GM21360 (cell line): ENCODE measurements around the gene HNRNPDL.
"Not testable (repeated sequence)": the region's sequence is repeated elsewhere in the genome, so short reads cannot be mapped to it uniquely, and the experiment has no call there.

Experiments used
- ATAC-seq: cut with Tn5 transposase; IDR thresholded peaks from one replicate; pipeline ENCODE4 v1.9.1; 2021; ENCODE audit warnings: mild to moderate bottlenecking, moderate library complexity; ENCODE audit not compliant: unreplicated experiment

The HNRNPDL gene

GRCh38 chr4:82430193-82430963 lies at the start of gene HNRNPDL, which contains the start of gene ENOPH1:
Gene HNRNPDL, minus strand, starts transcription at chr4:82430462. Its CDS starts 772 bp downstream, at chr4:82429690.
Gene ENOPH1, plus strand, starts transcription at chr4:82430590. Its CDS starts 240 bp downstream, at chr4:82430830.
- peak; percentile 70 for ATAC-seq

GRCh38 chr4:82479562-82479961 lies 49.3 kb upstream of the HNRNPDL start:
- ATAC-seq = no peak

- not testable (repeated sequence) for ATAC-seq
These were observed 47.2 kb upstream of the HNRNPDL start for GRCh38 chr4:82477469-82477868.

- not testable (repeated sequence) for ATAC-seq
These were observed 45.7 kb upstream of the HNRNPDL start for GRCh38 chr4:82475931-82476330.

- ATAC-seq = no peak
These were observed 43.4 kb upstream of the HNRNPDL start for GRCh38 chr4:82473621-82474164.

GRCh38 chr4:82473080-82473479 lies 42.8 kb upstream of the HNRNPDL start:
- ATAC-seq = not testable (repeated sequence)

GRCh38 chr4:82469791-82470345 lies 39.6 kb upstream of the HNRNPDL start:
- ATAC-seq = no peak

- ATAC-seq = no peak
These were observed 37.2 kb upstream of the HNRNPDL start for GRCh38 chr4:82467471-82467870.

GRCh38 chr4:82463221-82463620 lies 33.0 kb upstream of the HNRNPDL start:
- no peak for ATAC-seq

GRCh38 chr4:82462415-82462831 lies 32.2 kb upstream of the HNRNPDL start:
- peak; percentile 71 for ATAC-seq

GRCh38 chr4:82461710-82462109 lies 31.4 kb upstream of the HNRNPDL start:
- ATAC-seq = no peak

- no peak for ATAC-seq
These were observed 28.5 kb upstream of the HNRNPDL start for GRCh38 chr4:82458729-82459128.

- ATAC-seq = no peak
These were observed 27.0 kb upstream of the HNRNPDL start for GRCh38 chr4:82457266-82457665.

GRCh38 chr4:82452026-82452425 lies 21.8 kb upstream of the HNRNPDL start:
- ATAC-seq = no peak

GRCh38 chr4:82450966-82451755 lies 20.9 kb upstream of the HNRNPDL start:
- no peak for ATAC-seq

GRCh38 chr4:82447886-82448285 lies 17.6 kb upstream of the HNRNPDL start:
- ATAC-seq = no peak

- ATAC-seq = no peak
These were observed 8.8 kb upstream of the HNRNPDL start for GRCh38 chr4:82439088-82439487.

GRCh38 chr4:82437285-82438005 lies 7.2 kb upstream of the HNRNPDL start:
- no peak for ATAC-seq

GRCh38 chr4:82436780-82437179 lies 6.5 kb upstream of the HNRNPDL start:
- ATAC-seq = no peak

- no peak for ATAC-seq
These were observed 5.9 kb upstream of the HNRNPDL start for GRCh38 chr4:82436130-82436529.

GRCh38 chr4:82434949-82435348 lies 4.7 kb upstream of the HNRNPDL start:
- no peak for ATAC-seq
